Activated gamma-delta T cell (primary cell): Measurements from ENCODE around the gene EPAS1.

Source experiments
- DNase-seq: peaks from one replicate; lab custom pipeline; 2025; lab: John Stamatoyannopoulos, UW

EPAS1 gene

DNA sequence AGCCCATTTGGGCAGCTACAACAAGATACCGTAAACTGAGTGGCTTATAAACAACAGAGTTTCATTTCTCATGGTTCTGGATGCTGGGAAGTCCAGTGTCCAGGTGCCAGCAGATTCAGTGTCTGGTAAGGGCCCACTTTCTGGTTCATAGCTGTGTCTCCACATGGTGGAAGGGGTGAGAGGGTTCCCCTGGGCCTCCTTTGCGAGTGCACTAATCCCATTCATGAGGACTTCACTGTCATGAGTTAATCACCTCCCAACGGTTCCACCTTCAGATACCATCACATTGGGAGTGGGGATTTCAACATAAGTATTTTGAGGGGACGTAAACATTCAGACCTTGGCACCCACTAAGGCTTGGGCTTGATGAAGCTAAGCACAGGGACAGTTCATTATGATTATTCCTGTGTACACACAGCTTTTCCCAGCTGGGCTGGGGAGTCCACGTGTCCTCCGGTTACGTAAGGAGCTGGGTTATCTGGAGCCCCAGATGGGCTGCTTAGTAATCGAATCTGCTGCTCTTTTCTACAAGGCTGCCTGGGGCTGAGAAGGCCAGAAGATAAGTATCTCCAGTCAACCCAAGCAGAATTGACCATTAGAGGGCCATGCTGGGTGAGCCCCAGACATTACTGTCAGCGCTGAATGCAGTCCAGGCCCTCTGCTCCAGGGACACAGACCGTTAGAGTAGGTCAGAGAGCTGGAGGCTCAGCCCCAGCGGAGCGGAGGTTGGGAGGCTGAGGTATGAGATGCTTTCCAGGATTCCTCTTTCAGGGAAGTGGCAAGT is 42.7 kb downstream of the EPAS1 start:
- DNase-seq = no peak

DNA sequence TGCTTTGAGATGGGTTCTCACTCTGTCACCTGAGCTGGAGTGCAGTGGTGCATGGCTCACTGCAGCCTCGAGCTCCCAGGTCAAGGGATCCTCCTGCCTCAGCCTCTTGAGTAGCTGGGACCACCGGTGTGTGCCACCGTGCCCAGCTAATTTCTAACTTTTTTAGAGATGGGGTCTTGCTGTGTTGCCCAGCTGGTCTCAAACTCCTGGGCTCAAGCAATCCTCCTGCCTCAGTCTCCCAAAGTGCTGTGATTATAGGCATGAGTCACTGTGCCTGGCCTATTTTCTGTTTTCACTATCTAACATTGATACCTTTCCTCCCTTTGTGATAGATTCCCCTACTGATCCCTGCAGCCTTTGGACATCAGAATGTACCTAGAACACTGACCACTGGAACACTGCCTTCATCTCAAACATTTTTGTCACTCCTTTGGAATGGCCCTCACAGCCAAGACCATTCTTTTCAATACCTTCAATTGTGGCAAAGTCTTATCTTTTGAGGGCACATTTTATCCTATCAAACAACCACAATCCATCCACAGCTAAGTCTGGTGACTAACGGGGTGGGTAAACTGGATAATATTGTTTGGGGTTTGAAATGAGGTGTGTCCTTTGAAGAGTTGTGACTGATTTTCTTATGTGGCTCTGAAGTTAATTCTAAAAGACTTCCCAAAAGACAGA is 43.7 kb downstream of the EPAS1 start:
- no peak for DNase-seq

- DNase-seq = no peak
These were observed 45.5 kb downstream of the EPAS1 start for GRCh38 chr2:46342566-46343315.

DNA sequence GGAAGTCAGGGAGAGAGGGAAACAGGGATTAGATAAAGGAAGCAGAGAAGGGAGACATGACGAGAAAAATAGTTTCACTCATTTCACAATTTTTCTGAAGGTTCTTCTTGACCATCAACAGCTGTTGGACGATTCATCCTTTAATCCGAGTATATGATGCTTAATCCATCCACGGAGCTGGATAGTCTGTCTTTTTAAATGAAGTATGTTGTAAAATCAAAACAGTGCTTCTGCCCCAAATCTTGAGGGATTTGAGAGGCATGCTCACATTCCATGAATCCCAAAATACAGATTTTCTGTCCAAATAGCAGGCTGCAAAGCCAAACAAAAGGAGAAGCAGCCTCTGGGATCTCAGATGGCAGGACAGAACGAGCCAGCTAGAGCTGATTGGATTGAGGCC is 47.5 kb downstream of the EPAS1 start:
- no peak for DNase-seq

GRCh38 chr2:46345775-46346174 is 48.6 kb downstream of the EPAS1 start:
- DNase-seq = no peak

DNA sequence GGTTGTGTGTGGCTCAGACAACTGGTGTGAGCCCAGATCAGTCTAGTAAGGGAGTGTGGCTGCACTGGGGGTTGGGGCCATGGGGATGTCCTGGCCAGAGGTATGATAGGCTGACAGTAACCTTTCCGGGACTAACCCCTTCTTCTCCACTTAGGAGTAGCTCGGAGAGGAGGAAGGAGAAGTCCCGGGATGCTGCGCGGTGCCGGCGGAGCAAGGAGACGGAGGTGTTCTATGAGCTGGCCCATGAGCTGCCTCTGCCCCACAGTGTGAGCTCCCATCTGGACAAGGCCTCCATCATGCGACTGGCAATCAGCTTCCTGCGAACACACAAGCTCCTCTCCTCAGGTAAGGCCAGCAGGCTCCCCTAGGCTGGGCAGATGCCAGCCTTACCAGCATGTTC is 49.5 kb downstream of the EPAS1 start:
- DNase-seq = no peak

DNA sequence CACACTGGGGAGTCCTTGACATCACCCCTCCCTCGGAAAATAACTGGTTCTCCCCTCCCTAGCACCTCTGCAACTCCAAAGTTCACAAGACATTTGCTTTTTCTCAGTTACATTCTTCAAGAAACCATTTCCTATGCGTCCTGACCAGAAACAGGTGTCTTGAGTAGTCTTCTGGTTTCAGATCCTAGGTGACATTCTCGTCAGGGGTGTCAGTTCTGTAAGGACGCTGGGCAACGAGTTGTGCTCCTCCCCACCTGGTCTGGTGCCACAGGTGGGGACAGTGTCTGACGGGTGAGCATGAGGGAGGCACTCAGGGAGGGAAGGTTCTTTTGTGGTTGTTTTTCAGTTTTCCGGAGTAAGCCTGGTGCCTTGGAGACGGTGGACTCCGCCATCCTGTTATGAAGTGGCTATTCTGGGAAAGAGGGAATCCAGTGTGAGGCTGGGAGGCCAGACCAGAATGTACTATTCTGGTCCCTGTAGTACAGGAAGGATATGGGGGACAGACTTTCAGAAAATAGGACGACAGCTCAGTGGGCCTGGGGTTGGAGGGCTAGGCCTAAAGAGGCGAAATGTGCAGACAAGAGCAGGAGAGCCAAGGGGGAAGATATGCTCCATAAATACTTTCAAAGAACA is 50.6 kb downstream of the EPAS1 start:
- no peak for DNase-seq

DNA sequence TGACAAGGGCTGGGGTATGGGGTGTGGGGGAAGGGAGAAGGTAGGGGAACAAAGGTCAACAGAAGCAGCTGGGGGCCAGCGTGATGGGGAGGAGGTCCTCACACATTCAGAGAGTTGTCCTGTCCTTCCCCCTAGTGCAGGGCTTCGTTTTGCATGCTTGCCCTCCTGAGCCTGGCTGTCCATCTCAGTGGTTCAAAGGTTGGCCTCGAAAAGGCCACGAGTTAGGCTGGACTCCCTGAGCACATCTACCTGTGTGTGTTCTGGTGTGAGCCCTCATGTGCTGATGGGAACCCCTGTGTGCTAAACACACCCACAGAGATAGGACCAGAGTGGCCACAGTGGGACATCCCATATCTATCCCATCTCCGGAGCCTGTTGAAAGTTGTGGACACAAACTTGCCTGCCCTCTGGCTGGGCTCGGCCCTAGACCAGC is 51.9 kb downstream of the EPAS1 start:
- no peak for DNase-seq

DNA sequence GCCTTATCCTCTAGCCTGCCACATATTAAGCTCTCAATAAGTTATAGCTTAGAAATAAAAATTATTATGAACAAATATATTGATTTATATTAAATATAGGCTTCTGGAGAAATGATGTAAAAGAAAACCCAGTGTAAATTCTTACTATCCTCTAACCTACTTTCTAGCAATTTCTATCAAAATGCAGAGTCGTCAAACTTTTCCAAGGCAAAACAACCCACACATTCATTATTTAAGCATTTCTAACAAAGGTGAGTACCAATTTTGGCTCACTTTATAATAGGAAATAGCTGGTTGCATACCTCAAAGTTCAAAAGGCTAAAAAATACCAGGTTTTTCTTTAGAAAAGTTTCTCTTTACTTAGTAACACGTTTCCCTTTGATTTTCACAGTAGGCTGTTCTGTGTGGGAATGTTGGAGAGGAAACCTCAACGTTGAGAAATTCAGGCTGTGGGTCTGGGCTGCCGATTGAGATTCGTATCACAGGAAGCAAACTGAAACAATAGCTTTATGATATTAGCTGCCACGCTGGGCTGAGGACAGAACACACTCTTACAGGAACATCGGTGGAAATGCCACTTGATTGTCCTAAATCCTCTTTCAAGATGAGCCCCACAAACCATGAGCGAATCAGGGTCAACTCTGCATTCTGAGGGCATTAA is 53.0 kb downstream of the EPAS1 start:
- no peak for DNase-seq

GRCh38 chr2:46351098-46351749 is 54.0 kb downstream of the EPAS1 start:
- DNase-seq = no peak

DNA sequence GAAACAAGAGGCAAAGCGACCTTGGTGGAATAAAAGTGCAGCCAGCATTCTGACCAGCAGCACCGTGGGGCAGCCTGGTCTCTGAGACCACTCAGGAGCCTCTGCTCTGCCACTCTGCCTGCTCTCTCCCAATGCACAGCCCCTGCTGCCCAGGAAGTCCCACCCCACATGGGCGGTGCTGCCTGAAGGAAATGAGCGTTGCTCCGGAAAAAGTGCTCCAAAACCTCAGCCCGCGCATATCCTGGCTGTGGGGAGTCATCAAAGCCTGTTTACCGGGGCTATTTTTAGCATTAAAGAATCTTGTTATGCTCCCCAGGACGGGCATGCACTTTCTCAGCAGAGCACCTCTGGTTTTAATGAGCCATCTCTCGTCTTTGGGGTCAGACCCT is 54.5 kb downstream of the EPAS1 start:
- DNase-seq = no peak

- no peak for DNase-seq
These were observed 55.4 kb downstream of the EPAS1 start for GRCh38 chr2:46352621-46353020.

DNA sequence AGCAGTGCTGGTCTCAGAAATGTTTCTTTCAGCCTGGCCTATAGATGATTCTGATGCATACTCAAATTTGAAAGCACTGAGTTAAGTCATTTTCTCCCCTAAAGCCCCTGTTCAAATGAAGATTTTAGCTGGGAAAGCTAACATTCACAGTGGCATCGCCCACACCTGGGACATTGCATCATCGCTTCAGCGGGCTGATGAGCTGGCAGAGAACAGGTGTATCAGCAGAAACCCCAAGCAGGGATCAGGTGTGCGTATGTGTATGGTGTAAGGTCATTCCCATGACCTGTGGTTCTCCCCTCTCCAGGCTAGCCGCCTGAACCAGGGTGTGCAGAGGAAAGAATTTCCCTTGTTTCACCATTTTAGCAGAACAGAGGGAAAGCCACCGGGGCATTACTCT is 56.3 kb downstream of the EPAS1 start:
- no peak for DNase-seq

GRCh38 chr2:46355756-46356155 is 58.5 kb downstream of the EPAS1 start:
- DNase-seq = no peak

- no peak for DNase-seq
These were observed 59.8 kb downstream of the EPAS1 start for GRCh38 chr2:46356991-46357390.

DNA sequence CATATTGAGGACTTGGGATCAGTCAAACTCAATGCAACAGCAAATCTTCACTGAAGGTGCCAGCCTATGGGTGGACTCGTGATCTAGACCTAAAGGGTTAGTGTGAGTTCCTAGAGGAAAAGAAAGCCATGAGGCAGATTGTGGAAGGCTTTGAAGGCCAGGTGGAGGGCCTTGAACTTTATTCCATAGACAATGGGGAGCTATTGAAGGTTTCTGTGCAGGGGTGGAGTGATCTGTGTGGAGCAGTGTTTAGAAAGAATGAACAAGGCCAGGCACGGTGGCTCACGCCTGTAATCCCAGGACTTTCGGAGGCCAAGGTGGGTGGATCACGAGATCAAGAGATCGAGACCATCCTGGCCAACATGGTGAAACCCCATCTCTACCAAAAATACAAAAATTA is 61.5 kb downstream of the EPAS1 start:
- no peak for DNase-seq

DNA sequence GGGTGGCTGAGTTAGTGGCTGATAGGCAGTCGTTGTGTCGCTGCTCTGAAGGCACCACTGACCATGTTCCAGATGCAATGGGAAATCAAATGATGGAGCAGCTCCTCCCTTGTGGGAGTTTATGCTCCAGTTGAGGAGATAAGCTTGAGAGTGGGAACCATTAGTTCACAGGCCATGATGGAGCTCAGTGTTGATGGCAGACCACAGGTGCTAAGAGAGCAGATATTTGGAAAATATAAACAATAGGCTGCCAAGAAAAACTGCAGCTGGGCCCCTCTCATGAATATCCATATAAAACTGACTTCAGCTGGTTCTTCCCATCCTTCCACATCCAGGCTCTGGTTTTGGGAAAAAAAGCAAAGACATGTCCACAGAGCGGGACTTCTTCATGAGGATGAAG is 63.1 kb downstream of the EPAS1 start:
- DNase-seq = no peak

- DNase-seq = no peak
These were observed 64.9 kb downstream of the EPAS1 start for GRCh38 chr2:46361920-46362666.

DNA sequence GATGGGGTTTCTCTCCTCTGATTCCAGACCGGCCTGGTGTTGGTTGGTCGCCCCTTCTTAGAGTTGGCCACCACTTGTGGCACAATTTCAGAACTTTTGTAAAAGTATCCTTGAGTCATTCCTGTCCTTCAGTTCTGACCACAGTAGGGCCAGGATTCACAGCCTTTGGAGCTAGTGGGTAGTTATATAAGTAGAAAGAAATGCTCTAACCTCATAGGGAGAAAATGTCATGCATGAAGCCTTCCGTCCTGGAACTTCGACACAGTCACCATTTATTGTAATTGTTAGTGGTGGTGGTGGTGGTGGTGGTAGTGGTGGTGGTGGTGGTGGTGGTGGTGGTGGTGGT is 65.4 kb downstream of the EPAS1 start:
- no peak for DNase-seq

DNA sequence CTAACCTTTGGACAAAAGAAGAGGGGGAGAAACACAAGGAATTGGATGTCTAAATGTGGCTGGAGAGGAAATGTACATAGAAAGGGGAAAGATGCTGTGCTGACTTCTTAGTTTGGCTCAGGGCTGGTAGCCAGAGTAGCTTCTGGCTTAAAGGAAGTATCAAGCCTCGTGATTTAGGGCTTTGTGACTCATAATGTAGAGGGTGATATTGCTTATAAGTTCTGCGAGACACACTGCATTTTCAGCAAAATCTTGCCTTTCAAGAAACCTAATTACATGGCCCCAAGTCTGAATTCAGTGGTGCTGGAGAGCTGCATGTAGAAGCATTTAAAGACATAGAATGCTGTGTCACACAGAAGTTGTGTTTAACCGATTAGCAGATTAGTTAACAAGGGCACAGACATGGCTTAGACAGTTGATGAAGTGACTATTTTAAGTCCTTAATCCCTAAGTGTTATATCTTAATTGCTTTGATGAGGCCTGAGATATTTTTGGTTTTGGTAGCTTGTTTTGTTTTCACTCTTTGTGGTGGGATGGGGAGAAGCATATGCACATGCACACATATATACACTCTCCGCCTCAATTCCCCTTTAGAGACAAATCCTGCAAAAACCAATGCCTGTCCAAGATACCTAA is 66.4 kb downstream of the EPAS1 start:
- DNase-seq = no peak
